Fibroblast of lung (primary cell): ENCODE results near the gene ICE1. TPM values are rescaled to one million over a fixed set of nuclear protein-coding genes. Genes with fewer than 3 reads are reported as not detected.

ENCODE experiments used
- DNase-seq, 2 donors: peaks; one replicate each; pipeline versions ENCODE4 v3.0.0 to v3.0.0-alpha.2; 2010; ENCODE audit warnings: low read depth in 2 of 2
- H2AFZ ChIP-seq: 2 replicates; pipeline ENCODE4 v1.5.1; 2012; ENCODE audit warnings: low read length, control low read depth, inconsistent platforms
- H3K27ac ChIP-seq: 2 replicates; pipeline ENCODE4 v1.5.1; 2011; ENCODE audit warnings: low read length, control low read depth; ENCODE audit not compliant: insufficient read depth
- H3K27me3 ChIP-seq: 2 replicates; pipeline ENCODE4 v1.5.1; 2011; ENCODE audit warnings: mild to moderate bottlenecking, low read length; ENCODE audit not compliant: control insufficient read depth, insufficient read depth
- H3K36me3 ChIP-seq: 2 replicates; pipeline ENCODE4 v1.5.1; 2011; ENCODE audit warnings: low read length; ENCODE audit not compliant: control insufficient read depth, insufficient read depth
- H3K4me1 ChIP-seq: 2 replicates; pipeline ENCODE4 v1.5.1; 2011; ENCODE audit warnings: low read length; ENCODE audit not compliant: control insufficient read depth, insufficient read depth; ENCODE audit errors: extremely low read depth
- H3K4me2 ChIP-seq: 2 replicates; pipeline ENCODE4 v1.5.1; 2011; ENCODE audit warnings: low read length, control low read depth; ENCODE audit not compliant: insufficient read depth; ENCODE audit errors: extremely low read depth
- H3K4me3 ChIP-seq, 4 experiments: fragments of 200-600 bp in 1 of 4; sonication (generic) in 1 of 4; replicated peaks in 1 of 4; 2 replicates each; pipeline ENCODE4 v1.5.1; 2011 to 2016; ENCODE audit warnings: low read length in 4 of 4, low read depth in 3 of 4, mild to moderate bottlenecking in 3 of 4, control low read depth in 2 of 4, inconsistent platforms in 1 of 4, mixed read lengths in 1 of 4; ENCODE audit not compliant: insufficient read depth in 1 of 4; ENCODE audit errors: control extremely low read depth in 1 of 4
- H3K79me2 ChIP-seq: 2 replicates; pipeline ENCODE4 v1.5.1; 2012; ENCODE audit warnings: mild to moderate bottlenecking, low read length, inconsistent platforms; ENCODE audit not compliant: control insufficient read depth, insufficient read depth
- H3K9ac ChIP-seq: 2 replicates; pipeline ENCODE4 v1.5.1; 2011; ENCODE audit warnings: mild to moderate bottlenecking, low read length, control low read depth; ENCODE audit not compliant: insufficient read depth
- H3K9me3 ChIP-seq: 2 replicates; pipeline ENCODE4 v1.5.1; 2012; ENCODE audit warnings: low read depth, low read length; ENCODE audit not compliant: control insufficient read depth, insufficient read depth
- H4K20me1 ChIP-seq: 2 replicates; pipeline ENCODE4 v1.5.1; 2011; ENCODE audit warnings: low read length; ENCODE audit not compliant: control insufficient read depth, insufficient read depth; ENCODE audit errors: extremely low read depth
- CTCF ChIP-seq, 2 donors: IDR thresholded peaks in 1 of 2; conservative IDR thresholded peaks in 1 of 2; 1 replicate in 1 of 2; 2 replicates in 1 of 2; pipeline ENCODE4 v1.5.1; 2011 to 2012; ENCODE audit warnings: low read length in 2 of 2, control low read depth in 1 of 2, inconsistent platforms in 1 of 2, low read depth in 1 of 2, mild to moderate bottlenecking in 1 of 2
- EZH2 ChIP-seq: IDR thresholded peaks from 2 replicates; pipeline ENCODE4 v1.5.1; 2012; ENCODE audit warnings: low read length, control low read depth, mild to moderate bottlenecking; ENCODE audit errors: missing control alignments
- polyA plus RNA-seq, 2 donors: library from polyadenylated mRNA; depleted of rRNA in 1 of 2; stranded (reverse) in 1 of 2; unstranded in 1 of 2; fragments of >200 nt; gene quantifications; 2 replicates each; pipeline ENCODE4 v1.2.1, GENCODE V29; 2011 to 2012; ENCODE audit warnings: missing spikeins in 1 of 2
- total RNA-seq: library from RNA; depleted of rRNA; stranded (reverse); fragments of >200 nt; gene quantifications from 2 replicates; pipeline ENCODE4 v1.2.1, GENCODE V29; 2014

Gene ICE1
- total and polyA plus RNA-seq, 2 donors (not counting 1 experiment from before 2014, with no cell fraction given), result 17.6 to 24.4 TPM

GRCh38 chr5:5424736-5425135 lies 2.3 kb downstream of the ICE1 start:
- TF ChIP-seq EZH2 (no peak), CTCF (conservative IDR thresholded peaks at IDR 0.05 in 1 of 2, IDR thresholded peaks at IDR 0.05 in 1 of 2; ENCODE audit: low read depth in 1 of 2, low read length in 2 of 2) (no peak)
- no peak overlapping the region for H3K4me3 ChIP-seq
- H3K27ac ChIP-seq, result no peak overlapping the region
- no peaks in the 10 kb centered on the region for H3K9me3 ChIP-seq
- no peak overlapping the region for H2AFZ ChIP-seq
- no peaks in the 10 kb centered on the region for H3K36me3 ChIP-seq
- H3K9ac ChIP-seq, result no peak overlapping the region
- H4K20me1 ChIP-seq, result no peaks in the 10 kb centered on the region
- peak in 1 of 2 donors; percentile 61 for DNase-seq
- peaks cover 11% of the 10 kb centered on the region for H3K4me1 ChIP-seq
- H3K79me2 ChIP-seq, result peaks cover 70% of the 10 kb centered on the region
- H3K27me3 ChIP-seq, result no peaks in the 10 kb centered on the region
- H3K4me2 ChIP-seq, result peak overlapping the region; percentile 33

GRCh38 chr5:5430136-5430535 lies 7.7 kb downstream of the ICE1 start:
- no peak overlapping the region for H3K4me3 ChIP-seq
- no peaks in the 10 kb centered on the region for H3K27me3 ChIP-seq
- no peak overlapping the region for H3K27ac ChIP-seq
- no peaks in the 10 kb centered on the region for H3K9me3 ChIP-seq
- H3K36me3 ChIP-seq, result no peaks in the 10 kb centered on the region
- peaks cover 90% of the 10 kb centered on the region for H3K79me2 ChIP-seq
- no peaks in the 10 kb centered on the region for H4K20me1 ChIP-seq
- H3K9ac ChIP-seq, result no peak overlapping the region
- DNase-seq, result peak in 1 of 2 donors; percentile 5
- TF ChIP-seq EZH2 (no peak), CTCF (conservative IDR thresholded peaks at IDR 0.05 in 1 of 2, IDR thresholded peaks at IDR 0.05 in 1 of 2; ENCODE audit: low read depth in 1 of 2, low read length in 2 of 2) (no peak)
- H3K4me2 ChIP-seq, result no peak overlapping the region
- no peaks in the 10 kb centered on the region for H3K4me1 ChIP-seq
- no peak overlapping the region for H2AFZ ChIP-seq

GRCh38 chr5:5432020-5432707 lies 9.7 kb downstream of the ICE1 start:
- Histone ChIP-seq H4K20me1 (no peaks in the 10 kb centered on the region), H3K36me3 (no peaks in the 10 kb centered on the region), H3K27ac (no peak overlapping the region), H3K4me2 (no peak overlapping the region), H3K27me3 (no peaks in the 10 kb centered on the region), H3K4me3 (no peak overlapping the region), H3K9ac (no peak overlapping the region), H3K9me3 (no peaks in the 10 kb centered on the region), H3K79me2 (peaks cover 72% of the 10 kb centered on the region), H2AFZ (no peak overlapping the region), H3K4me1 (no peaks in the 10 kb centered on the region)
- TF ChIP-seq CTCF (conservative IDR thresholded peaks at IDR 0.05 in 1 of 2, IDR thresholded peaks at IDR 0.05 in 1 of 2; ENCODE audit: low read depth in 1 of 2, low read length in 2 of 2), result no peak
- no peak for TF ChIP-seq EZH2
- peak; percentile 44 to 80 for DNase-seq
